ENCODE measurements around the gene PFDN6.

The PFDN6 gene

DNA sequence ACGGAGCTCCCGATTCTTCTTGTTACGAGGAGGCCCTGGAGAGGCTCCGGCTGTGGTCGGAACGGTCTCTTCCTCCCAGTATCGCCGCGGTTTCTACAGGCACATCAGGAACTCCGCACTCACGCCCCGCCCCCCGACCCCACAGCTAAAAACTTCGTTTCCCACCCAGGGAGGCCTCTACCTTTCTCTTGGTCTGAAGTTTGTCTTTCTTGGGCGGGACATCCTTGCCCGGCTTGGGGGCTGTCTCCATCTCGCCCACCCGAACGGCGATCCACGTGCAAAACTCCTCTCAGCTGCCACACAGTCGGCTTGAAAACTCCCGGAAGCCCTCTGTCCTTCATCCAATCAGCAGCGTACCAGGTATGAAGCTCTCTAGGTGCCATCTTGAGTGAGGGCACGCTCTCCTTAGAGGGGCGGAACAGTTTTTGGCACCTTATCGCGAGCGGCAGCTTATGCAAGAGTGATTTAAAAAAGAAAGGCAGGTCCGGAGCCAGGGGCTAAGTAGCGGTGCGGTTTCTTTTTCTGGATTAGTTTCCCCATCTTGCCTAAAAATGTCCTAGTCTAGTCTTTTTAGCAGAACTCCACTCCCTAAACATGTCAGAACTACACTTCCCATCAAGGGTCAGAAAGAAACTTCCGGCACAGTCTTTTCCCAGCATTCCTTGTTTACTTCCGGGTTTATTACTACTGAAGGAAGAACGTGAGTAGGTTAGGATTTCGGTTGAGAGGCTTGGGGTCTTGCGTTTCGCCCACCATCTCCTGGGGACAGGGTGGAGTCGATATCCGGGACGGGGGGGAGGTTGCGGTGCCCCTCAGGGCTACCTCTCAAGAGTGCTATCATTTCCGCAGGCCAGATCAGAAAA, at the start of gene PFDN6, which contains the start of gene WDR46:
PFDN6 (plus strand) TSS at position 681 of the 863 bp plus-strand sequence. CDS start 256 bp downstream, outside the sequence.
WDR46 (minus strand) TSS at position 319 of the 863 bp plus-strand sequence; CDS start at position 250, 69 bp downstream.
- TF ChIP-seq SUZ12 (IDR thresholded peaks at IDR 0.05; ENCODE audit: extremely low read depth, insufficient read depth, insufficient read length) (no peak), YY1 (IDR thresholded peaks at IDR 0.05; ENCODE audit: insufficient read depth, insufficient read length) (peak; percentile 91)
- H3K36me3 ChIP-seq (ENCODE audit: insufficient read depth, insufficient read length, low read length) = peaks cover 72% of the 10 kb centered on the region
- H3K9ac ChIP-seq (ENCODE audit: insufficient read length, low read depth) = peak within 1 kb of the TSS; percentile 97
- H3K27me3 ChIP-seq (ENCODE audit: insufficient read depth, insufficient read length) = no peaks in the 10 kb centered on the region
- no peaks in the 10 kb centered on the region for H3K9me3 ChIP-seq (ENCODE audit: insufficient read depth, low read length)
- peak within 1 kb of the TSS; percentile 93 for H3K4me3 ChIP-seq (ENCODE audit: insufficient read length, low read depth)
- peaks cover 2% of the 10 kb centered on the region for H3K4me1 ChIP-seq (ENCODE audit: insufficient read depth, insufficient read length)
- DNase-seq (ENCODE audit: low read depth, low spot score) = no peak

DNA sequence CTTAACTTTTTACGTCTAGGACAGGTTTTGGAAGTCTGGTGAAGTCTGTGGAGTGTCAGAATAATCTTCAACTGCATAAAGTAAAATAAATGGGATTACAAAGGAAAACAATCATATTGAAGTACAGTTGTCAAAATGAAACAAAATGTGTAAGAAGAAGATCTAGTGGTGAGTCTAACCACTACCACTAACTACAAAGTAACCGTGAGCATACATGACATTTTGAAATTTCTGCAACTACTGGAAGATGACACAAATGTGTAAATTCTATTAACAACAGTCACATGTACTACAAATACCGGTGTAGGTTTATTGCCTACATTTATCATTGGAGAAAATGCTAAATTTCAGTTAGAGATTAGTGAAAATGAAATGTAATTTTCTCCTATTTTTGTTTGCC, 47.4 kb upstream of the PFDN6 start:
- no peaks in the 10 kb centered on the region for H3K4me1 ChIP-seq (ENCODE audit: insufficient read depth, insufficient read length)
- TF ChIP-seq YY1 (IDR thresholded peaks at IDR 0.05; ENCODE audit: insufficient read depth, insufficient read length) (no peak), ZNF274 (IDR thresholded peaks at IDR 0.05; ENCODE audit: low read depth, low read length) (no peak), SUZ12 (IDR thresholded peaks at IDR 0.05; ENCODE audit: extremely low read depth, insufficient read depth, insufficient read length) (no peak)
- no peak overlapping the region for H3K4me3 ChIP-seq (ENCODE audit: insufficient read length, low read depth)
- no peaks in the 10 kb centered on the region for H3K36me3 ChIP-seq (ENCODE audit: insufficient read depth, insufficient read length, low read length)
- peaks cover 14% of the 10 kb centered on the region for H3K27me3 ChIP-seq (ENCODE audit: insufficient read depth, insufficient read length)
- no peak for DNase-seq (ENCODE audit: low read depth, low spot score)
- no peak overlapping the region for H3K9ac ChIP-seq (ENCODE audit: insufficient read length, low read depth)
- no peaks in the 10 kb centered on the region for H3K9me3 ChIP-seq (ENCODE audit: insufficient read depth, low read length)

DNA sequence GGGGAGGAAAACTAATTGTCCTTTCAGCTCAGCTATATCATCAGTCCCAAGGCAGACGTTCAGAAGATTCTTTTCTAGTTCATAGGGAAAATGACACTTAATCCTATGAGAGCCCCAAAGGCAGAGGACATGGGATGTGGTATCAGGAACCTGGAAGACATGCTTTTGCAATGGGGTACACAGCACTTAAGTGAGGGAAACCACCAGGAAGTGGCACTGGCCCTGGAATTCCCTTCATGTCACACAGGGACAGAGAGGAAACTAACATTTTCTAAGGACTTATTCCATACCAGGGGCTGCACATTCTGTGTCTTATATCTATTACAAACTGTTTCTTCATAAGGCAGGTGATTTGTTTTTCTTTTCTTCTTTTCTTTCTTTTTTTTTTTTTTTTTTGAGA, 45.9 kb upstream of the PFDN6 start:
- no peaks in the 10 kb centered on the region for H3K4me1 ChIP-seq (ENCODE audit: insufficient read depth, insufficient read length)
- TF ChIP-seq SUZ12 (IDR thresholded peaks at IDR 0.05; ENCODE audit: extremely low read depth, insufficient read depth, insufficient read length) (no peak), YY1 (IDR thresholded peaks at IDR 0.05; ENCODE audit: insufficient read depth, insufficient read length) (no peak), ZNF274 (IDR thresholded peaks at IDR 0.05; ENCODE audit: low read depth, low read length) (no peak)

DNA sequence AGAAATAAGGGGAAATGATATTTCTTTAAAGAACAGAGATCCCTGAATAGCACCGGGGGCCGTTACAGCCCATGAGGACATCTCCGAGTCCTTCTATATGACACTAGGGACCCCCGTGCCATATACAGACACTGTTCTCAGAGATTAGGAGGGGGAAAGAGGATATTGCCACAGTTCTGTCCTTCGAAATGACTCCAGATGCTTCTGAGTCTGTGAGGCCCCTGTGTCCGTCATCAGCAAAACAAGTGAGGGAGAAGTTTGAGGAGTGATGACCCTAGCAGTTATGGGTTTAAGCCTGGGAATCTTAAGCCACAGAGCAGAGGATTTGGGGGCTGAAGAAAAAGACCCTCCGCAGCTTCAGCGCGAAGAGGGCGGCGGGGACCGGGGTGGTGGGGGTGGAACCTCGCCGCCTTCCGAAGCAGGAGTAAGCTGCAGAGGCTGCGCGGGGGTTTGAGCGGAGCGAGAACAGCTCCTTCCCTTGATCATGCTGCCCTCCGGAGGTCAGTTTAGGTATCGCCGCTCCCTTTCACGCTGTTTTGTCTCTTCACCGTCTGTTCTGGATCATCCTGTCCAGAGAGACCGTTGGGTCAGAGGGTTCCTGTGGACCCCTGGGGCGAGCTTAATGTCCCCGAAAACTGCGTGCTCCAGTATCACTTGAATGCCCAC, 41.3 kb upstream of the PFDN6 start:
- peaks cover 16% of the 10 kb centered on the region for H3K36me3 ChIP-seq (ENCODE audit: insufficient read depth, insufficient read length, low read length)
- no peaks in the 10 kb centered on the region for H3K9me3 ChIP-seq (ENCODE audit: insufficient read depth, low read length)
- H3K4me1 ChIP-seq (ENCODE audit: insufficient read depth, insufficient read length) = peaks cover 3% of the 10 kb centered on the region
- H3K9ac ChIP-seq (ENCODE audit: insufficient read length, low read depth) = peak overlapping the region; percentile 63
- peak overlapping the region; percentile 37 for H3K4me3 ChIP-seq (ENCODE audit: insufficient read length, low read depth)
- TF ChIP-seq SUZ12 (IDR thresholded peaks at IDR 0.05; ENCODE audit: extremely low read depth, insufficient read depth, insufficient read length) = no peak
- TF ChIP-seq YY1 (IDR thresholded peaks at IDR 0.05; ENCODE audit: insufficient read depth, insufficient read length) = no peak
- no peak for TF ChIP-seq ZNF274 (IDR thresholded peaks at IDR 0.05; ENCODE audit: low read depth, low read length)
- DNase-seq (ENCODE audit: low read depth, low spot score) = peak; percentile 71
- H3K27me3 ChIP-seq (ENCODE audit: insufficient read depth, insufficient read length) = peaks cover 18% of the 10 kb centered on the region

More for the DNA sequence above, 45.9 kb upstream of the PFDN6 start:
- H3K36me3 ChIP-seq (ENCODE audit: insufficient read depth, insufficient read length, low read length) = no peaks in the 10 kb centered on the region
- H3K27me3 ChIP-seq (ENCODE audit: insufficient read depth, insufficient read length) = peaks cover 21% of the 10 kb centered on the region
- no peak overlapping the region for H3K9ac ChIP-seq (ENCODE audit: insufficient read length, low read depth)
- H3K4me3 ChIP-seq (ENCODE audit: insufficient read length, low read depth) = no peak overlapping the region
- no peak for DNase-seq (ENCODE audit: low read depth, low spot score)
- no peaks in the 10 kb centered on the region for H3K9me3 ChIP-seq (ENCODE audit: insufficient read depth, low read length)

DNA sequence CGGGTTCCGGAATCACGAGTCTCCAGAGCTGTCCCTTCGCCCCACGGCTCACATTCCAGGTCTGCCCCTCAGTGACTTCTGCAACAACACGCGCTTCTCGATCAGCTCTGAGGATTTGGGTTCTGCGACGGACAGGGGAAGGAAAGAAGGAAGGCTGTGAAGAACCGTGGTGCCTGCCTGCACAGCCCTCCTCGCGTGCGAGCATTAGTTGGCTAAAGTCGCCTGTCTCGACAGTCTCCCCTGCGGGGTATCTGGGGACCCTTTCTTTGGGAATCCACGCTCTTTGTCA, 40.8 kb upstream of the PFDN6 start:
- TF ChIP-seq SUZ12 (IDR thresholded peaks at IDR 0.05; ENCODE audit: extremely low read depth, insufficient read depth, insufficient read length) = no peak
- TF ChIP-seq YY1 (IDR thresholded peaks at IDR 0.05; ENCODE audit: insufficient read depth, insufficient read length) = no peak
- no peak for TF ChIP-seq ZNF274 (IDR thresholded peaks at IDR 0.05; ENCODE audit: low read depth, low read length)
- H3K4me3 ChIP-seq (ENCODE audit: insufficient read length, low read depth) = peak overlapping the region; percentile 37
- H3K27me3 ChIP-seq (ENCODE audit: insufficient read depth, insufficient read length) = peaks cover 18% of the 10 kb centered on the region
- peaks cover 16% of the 10 kb centered on the region for H3K36me3 ChIP-seq (ENCODE audit: insufficient read depth, insufficient read length, low read length)
- DNase-seq (ENCODE audit: low read depth, low spot score) = no peak
- H3K9ac ChIP-seq (ENCODE audit: insufficient read length, low read depth) = peak overlapping the region; percentile 63
- no peaks in the 10 kb centered on the region for H3K9me3 ChIP-seq (ENCODE audit: insufficient read depth, low read length)
- H3K4me1 ChIP-seq (ENCODE audit: insufficient read depth, insufficient read length) = peaks cover 3% of the 10 kb centered on the region

DNA sequence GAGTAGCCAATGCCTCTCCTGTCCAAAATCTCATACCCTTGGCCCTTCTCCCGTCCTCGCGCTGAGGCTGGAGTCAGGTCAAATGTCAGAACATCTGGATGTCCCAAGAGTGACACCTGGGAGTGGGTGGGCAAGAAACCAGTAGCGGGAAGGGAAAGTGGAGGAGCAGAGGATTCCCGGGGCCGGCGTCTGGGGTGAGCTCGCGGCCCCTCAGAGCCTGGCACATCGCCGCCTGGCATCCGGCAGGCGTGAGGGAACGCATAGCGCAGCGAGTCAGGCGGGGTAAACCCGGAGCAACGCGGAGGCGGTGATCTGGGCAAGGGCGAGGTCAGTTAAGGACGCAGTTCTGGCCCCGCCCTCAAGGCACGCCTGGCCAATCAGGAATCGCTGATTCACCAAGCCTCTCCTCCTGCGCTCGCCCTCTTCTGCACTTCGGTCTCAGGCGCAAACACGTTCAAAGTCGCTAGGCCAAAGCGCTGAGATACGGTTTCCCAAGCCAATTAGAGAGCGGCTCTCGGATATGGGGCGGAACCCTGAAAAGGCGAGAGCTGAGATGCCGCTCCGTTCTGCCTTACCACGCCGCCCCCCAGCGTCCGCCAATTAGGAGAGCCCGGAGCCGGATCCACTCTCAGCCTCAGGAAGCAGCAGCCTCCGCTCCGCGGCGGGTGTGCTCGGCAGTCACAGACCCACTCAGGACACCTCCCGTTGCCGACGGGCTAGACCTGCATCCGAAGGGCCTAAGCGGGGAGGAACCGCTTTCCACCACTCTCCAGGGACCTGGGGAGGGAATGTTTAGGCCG, 40.3 kb upstream of the PFDN6 start:
- no peak for TF ChIP-seq YY1 (IDR thresholded peaks at IDR 0.05; ENCODE audit: insufficient read depth, insufficient read length)
- no peak for TF ChIP-seq SUZ12 (IDR thresholded peaks at IDR 0.05; ENCODE audit: extremely low read depth, insufficient read depth, insufficient read length)
- no peak for TF ChIP-seq ZNF274 (IDR thresholded peaks at IDR 0.05; ENCODE audit: low read depth, low read length)
- peaks cover 3% of the 10 kb centered on the region for H3K4me1 ChIP-seq (ENCODE audit: insufficient read depth, insufficient read length)
- peaks cover 16% of the 10 kb centered on the region for H3K36me3 ChIP-seq (ENCODE audit: insufficient read depth, insufficient read length, low read length)
- H3K4me3 ChIP-seq (ENCODE audit: insufficient read length, low read depth) = peak overlapping the region; percentile 70
- H3K27me3 ChIP-seq (ENCODE audit: insufficient read depth, insufficient read length) = peaks cover 18% of the 10 kb centered on the region
- H3K9me3 ChIP-seq (ENCODE audit: insufficient read depth, low read length) = no peaks in the 10 kb centered on the region
- H3K9ac ChIP-seq (ENCODE audit: insufficient read length, low read depth) = peak overlapping the region; percentile 96
- DNase-seq (ENCODE audit: low read depth, low spot score) = peak; percentile 94
